OCI-M1 (cell line): ENCODE measurements around the gene DENND1A.
A peak's percentile ranks its signal among the peaks of the same experiment; 100 is the strongest.

Experiments used
- DNase-seq: peaks from one replicate; lab custom pipeline; 2025; lab: John Stamatoyannopoulos, UW

DENND1A gene

DNA sequence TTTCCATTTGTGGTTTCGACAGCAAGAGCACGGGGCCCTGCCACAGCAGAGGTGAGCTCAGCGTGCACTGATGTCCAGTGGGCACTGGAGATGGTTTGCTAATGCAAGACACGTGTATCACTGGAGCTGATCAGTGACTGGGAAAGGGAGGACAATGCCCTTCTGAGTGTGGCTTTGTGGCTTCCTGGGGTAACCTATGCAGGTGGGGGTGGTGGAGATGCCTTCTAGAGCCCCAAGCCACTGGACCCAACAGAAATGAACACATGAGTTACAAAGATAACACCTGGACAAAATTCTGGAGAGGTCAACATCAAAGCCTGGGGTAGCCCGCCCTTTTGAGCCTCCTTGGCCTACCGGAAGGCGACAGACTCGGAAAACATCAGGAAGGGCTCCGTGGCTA, 312.6 kb downstream of the DENND1A start:
- no peak for DNase-seq

DNA sequence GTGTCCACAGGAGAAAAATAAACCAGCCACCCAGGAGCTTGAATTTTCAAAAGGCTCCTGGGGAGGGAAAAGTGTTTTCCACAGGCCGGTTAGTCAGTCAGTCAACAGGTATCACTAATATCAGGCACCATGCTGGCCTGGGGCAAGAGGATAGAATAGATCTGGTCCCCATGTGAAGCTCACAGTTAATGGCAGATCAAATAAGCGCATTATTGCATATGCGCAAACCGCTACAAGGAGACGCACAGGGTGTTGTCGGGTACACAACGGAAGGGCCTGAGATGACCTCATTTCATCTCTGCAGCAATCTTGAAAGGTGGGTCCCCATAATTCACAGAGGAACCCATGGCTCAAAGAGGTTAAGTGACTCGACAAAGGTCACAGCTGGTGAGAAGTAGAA, 313.2 kb downstream of the DENND1A start:
- DNase-seq, result no peak

DNA sequence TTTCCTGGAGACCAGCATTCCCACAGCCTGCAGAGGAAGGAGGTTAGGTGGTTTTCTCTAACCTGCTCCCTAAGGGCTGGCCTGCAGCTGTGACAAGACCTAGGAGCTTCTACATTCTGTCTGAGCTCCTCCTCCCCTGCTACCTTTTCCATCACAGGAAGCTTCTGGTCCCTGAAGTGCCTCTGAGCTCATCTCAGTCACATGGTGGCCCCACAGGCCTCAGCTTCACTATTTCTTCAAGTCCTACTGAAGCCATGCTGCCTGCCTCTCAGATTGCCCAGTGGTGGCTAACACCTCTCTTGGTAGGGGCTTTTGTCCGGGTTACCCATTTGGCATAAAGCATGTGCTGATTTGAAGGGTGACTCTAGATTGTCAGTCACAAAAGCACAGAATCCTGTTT, 314.5 kb downstream of the DENND1A start:
- DNase-seq, result no peak

DNA sequence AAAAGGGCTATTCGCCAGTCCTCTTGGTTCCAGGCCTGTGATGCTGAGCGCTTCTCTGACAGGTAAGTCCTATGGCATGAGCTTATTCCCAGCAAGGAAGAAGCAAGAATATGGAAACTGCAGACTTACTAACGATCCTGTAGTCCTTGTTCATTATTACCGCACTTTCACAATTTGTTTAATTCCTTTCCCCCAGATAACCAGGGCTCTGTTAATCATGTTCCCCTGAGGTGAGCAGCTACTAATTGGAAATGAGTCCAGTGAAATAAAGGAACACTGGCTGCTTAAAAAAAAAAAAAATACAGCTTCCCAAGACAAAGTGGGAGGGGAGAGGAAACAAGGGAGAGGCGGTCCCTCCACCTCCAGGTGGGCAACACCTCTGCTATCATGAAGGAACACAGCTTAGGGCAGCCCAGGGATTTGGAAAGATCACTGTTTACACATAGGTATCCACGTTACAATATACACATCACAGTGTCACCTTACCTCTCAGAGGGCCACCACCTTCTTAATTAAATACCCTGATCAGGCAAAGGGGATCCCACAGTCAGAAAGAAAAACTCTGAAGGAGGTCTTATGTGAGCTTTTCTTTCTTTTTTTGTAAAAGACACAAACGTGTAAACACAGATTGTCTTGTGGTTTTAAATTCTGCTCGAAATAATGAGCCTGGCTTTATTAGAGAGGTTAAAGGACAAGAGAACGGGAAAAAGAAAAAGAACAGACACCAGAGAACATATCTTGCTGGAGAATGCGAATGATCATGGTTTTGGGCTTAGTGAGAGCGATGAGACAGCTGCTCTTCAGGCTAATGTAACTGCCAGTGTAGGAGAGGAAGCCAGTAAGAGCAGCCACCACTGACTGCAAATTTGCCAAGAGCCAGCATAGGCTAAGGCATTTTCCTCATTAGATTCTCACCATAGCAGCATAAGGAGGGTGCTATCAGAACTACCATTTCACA, 315.3 kb downstream of the DENND1A start:
- DNase-seq, result no peak

DNA sequence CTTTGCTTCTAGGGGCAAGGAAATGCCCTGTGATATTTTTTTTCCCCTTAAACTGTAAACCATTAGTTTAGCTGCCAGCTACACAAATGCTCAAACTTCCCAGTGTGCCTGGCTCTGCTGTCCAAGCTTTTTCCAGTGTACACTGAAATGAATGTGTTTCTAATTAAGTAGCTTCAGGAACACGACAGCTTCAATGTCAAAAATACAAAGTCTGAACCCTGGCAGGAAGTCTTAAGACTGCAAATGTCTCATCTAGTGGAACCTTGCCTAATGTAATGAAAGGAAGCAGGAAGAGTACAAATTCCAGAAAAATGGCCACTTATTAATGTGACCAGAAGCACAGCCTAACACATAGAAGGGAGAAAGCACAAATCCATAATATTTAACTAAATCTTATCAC, 318.7 kb downstream of the DENND1A start:
- DNase-seq, result no peak

DNA sequence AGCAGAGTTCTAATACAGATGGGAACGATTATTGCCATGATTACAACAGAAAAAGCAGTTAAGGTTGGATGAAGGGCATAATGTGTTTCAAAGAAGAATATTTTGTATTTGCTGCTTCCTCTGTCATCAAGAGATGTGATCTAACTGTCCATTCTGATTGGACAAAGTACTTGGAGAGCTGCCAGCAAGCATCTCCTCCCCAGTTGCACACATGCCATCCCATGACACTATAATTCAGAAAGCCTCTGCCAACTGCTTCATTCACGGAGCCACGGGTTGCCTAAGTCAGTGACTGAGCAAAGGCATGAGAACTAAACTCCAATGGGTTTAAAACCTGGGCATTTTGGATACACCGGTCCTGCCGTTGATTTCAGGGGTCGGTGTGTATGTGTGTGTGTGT, 320.1 kb downstream of the DENND1A start:
- DNase-seq, result no peak

DNA sequence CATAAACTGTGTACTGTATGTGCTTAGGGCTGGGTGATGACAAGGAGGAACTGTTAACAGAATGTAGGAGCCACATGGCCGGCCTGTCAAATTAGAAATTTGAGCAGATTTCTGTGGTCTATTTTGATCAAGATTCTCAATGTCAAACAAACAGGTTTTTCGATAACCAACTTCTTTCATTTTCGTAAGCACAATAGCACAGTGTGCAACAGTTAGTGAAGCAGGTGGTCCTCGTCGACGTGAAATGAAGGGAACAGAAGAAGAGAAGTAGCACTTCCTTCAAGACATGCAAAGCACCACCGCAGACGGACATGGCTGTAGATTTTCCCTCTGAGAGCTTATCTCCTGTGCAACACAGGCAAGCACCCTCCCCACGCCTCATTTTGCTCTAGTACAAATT, 321.8 kb downstream of the DENND1A start:
- no peak for DNase-seq

DNA sequence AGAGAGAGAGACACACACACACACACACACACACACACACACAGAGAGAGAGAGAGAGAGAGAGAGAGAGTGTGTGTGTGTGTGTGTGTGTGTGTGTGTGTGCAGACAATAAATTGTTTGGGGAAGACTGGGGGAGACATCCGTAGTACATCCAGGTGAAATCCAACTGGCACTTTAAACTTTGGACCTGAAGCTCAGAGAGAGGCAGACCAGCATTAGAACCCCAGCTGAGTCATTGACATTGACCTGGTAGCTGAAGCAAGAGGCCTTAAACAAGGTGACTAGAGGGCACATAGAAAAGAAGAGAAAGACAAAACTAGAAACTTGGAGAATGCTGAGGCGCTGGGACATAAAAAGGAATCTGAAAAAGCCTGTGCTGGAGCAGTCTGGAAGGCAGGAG, 322.4 kb downstream of the DENND1A start:
- DNase-seq, result no peak

DNA sequence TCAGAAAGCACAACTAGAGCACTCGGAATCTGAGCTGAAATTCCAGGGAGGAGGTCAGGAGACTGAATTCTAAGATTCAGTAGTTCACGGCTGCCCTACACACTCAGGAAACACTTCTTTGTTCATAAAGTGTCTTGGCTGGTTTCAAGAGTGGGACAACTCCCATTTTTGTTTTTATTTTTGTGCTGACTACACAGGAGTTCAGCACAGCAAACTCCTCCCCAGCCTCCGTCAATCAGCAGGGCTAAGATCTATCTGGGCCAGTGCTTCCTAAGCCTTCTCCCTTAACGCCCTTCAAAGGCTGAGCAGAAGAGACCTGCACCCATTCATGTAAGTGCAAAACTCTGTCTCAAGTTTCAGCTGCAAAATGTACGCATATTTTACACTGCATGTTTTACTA, 323.8 kb downstream of the DENND1A start:
- DNase-seq, result no peak

DNA sequence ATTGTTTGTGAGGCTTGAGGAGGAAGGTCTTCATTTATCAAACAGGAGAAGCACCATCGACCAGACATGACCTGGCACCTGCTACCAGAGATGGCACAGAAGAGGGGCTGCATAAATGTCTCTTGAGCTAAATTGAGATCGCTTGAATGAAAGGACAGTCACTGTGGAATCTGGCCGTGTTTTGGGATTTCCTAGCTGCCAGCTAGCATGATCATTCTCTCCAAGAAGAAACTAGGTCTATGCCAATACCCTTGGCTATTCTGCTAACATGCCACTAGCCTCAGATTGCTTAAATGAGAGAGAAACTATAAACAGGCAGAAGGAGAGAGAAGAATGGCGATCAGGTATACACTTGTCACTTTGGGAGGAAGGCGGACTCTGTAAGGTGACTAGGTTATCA, 324.6 kb downstream of the DENND1A start:
- no peak for DNase-seq

DNA sequence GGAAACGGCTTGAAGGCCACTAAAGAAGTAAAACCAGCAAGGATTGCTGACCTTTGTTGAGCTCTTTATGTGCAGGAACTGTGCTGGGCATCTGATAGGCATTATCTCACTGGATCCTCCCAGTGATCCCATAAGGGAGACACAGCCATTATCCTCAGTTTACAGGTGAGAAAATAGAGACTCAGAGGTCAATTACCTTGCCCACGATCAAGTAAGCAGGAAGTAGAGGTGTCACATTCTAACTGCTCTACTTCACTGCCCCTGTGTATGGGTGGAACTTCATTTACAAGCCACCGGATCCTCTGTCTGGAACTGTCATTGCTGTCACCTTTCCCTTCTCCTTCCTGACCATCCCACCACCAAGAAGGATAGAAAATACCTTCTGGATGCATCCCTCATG, 325.1 kb downstream of the DENND1A start:
- DNase-seq, result no peak

DNA sequence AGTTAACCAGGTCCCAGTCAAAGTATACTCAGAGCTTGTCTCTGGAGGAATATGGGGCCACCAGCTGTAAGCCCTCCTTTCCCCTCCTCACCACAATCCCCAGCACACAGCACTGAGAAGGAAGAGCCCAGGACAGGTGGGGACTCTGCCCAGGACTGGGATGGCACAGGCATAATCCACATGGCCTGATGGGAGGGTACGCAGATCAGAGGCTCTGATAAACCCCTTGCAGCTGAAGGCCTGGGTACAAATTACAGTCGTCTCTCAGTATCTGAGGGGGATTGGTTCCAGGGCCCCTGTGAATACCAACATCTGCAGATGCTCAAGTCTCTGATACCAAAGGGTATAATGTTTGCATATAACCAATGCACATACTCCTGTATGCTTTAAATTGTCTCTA, 328.1 kb downstream of the DENND1A start:
- no peak for DNase-seq

DNA sequence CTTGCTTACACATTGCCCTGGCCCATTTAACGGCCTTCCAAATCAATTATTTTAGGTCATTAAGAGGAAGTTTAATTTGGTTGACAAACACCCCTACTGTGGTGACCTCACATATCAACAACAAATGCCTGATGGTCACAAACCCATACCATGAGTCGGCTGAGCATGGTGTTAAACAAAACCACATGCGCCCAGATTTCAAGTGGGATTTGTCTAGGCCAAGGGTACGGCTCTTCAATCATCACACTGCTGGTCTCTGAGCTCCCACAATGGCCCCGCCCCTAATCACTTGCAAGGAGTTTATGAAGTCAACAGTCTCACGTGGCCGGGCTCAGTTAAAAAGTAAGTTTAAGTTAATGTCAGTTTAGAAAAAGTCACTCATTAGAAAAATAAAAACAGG, 330.1 kb downstream of the DENND1A start:
- no peak for DNase-seq

DNA sequence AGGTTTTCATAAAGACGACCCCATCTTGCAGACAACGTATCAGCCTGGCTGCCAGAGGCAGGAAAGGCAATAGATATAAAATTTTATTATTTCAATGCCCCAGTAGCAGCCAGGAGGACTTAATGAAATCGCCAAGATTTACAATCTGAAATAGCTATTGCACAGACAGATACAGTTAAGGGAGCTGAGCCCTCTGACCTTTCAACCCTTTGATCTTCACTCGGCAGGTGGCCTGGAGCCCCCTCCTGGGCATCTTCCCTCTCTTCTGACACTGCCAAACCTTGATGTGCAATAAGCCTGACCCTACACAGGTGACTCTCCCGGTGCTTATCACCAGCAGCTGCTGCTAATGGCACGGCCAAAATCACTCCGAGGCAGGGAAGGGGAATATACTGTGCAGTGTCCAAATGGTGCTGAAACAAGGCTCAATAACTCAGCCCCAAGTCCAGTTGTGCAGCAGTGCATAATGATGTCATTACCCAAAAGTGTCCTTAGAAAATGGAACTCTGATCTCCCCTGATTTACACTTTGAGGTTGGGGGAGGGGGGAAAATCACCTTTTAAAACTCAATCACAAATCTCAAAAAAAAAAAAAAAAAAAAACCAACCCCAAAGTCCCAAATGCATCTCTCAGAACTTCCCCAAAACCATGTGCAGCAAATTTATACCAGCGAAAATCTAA, 331.9 kb downstream of the DENND1A start:
- DNase-seq, result no peak

DNA sequence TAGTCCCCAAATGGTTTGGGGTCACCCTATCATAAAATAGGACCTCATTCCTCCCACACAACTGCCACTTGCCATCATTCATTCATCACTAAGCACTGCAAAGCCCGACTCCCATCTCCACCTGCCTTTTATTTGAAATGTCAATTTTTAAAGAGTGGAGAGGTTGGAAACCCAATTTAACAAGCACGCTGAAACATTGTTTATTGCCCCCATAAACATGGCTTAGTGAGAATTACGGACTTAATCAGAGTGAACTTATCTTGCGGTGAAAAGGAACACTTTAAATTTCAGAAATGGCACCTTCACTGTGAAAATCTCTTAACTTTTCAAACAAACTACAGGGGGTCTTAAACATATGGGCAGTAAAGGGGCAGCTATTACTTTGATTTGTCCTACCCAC, 332.9 kb downstream of the DENND1A start:
- DNase-seq, result no peak

DNA sequence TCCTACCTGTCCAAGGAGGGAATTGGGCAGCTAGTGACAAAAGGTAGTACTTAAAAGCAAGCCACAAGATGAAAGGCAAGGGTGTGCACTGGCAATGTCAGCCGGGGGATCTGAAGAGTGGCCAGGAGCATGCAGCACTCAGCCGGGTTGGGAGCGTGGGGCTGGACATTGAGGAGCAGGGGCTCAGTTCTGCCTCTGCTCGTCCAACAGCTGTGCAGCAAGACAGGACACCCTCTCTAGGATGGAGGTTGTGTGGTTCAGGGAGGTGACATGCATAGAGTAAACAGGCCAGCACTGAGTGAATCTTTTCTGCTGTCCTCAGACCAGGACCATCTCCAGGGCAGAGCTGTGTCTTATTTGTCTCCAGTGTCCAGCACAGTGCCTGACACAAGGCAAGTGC, 338.6 kb downstream of the DENND1A start:
- no peak for DNase-seq

DNA sequence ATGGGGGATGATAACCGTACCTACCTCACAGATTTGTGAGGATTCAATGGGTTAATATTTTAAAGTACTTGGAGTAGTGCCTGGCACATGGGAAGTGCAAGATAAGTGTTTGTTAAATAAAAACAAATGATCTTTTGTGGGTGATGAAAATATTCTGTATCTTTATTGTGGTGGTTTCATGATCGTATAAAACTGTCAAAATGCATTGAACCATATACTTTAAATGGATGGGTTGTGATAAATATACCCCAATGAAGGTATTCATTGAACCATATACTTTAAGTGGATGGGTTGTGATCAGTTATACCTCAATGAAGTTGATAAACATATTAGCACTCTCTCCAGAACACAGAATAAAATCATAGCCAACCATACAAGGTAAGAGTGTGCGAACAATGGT, 339.4 kb downstream of the DENND1A start:
- DNase-seq, result no peak

DNA sequence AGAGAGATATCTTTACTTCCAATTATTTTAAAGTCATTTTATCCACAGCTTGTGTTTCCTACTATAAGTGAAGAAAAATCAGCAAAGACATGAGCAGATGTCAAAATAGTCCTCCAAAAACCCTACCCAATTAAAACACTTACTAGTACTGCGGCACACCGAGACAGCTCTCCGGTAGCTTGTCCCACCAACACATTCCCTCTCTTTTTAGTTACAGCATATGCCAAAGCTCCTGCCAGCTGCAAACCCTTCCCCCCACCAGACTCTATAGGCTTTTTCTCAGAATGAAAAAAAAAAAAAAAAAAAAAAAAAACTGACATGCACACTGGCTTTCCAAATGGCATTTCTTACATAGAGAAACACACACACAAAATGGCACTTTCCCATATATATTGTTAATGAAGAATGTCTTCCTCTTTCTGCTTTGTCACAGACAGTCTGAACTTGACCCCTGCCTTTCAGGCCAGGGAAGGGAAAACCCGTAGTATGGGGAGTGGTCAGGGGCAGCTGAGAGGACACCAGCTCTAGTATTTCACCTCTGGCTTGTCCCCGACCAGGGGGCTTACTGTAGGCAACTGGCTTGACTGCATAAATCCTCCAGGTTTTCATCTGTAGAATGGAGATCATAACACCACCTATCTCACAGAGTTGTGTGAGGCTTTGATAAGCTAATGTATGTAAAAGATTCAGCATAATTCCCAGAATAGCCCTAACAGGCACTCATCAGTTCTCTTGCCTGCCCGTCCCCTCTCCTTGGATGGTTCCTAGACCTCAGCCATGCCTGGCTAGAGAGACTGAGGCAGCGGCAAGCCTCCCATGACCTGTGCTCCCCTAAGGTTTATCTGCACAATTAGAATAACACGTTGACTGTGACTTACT, 340.3 kb downstream of the DENND1A start:
- peak; percentile 27 for DNase-seq

DNA sequence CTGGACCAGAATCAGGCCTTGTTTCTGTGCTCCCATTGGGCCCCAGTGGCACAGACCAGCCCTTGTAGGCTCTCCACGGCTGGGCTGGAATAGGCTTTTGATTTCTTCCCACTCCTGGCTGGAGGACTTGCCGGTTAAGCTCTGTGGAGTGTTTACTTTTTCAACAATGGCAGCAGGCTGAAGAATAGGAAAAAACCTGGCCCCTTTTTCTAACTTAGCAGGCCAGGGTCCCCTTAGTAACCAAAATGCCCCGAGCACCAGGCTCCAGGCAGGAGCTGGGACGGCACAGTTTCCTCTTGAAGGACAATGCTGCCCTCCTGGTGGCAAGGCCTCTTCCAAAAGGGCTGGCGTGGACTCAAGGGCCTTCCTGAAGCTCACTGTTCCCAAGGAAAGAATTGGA, 343.7 kb downstream of the DENND1A start:
- DNase-seq, result no peak

DNA sequence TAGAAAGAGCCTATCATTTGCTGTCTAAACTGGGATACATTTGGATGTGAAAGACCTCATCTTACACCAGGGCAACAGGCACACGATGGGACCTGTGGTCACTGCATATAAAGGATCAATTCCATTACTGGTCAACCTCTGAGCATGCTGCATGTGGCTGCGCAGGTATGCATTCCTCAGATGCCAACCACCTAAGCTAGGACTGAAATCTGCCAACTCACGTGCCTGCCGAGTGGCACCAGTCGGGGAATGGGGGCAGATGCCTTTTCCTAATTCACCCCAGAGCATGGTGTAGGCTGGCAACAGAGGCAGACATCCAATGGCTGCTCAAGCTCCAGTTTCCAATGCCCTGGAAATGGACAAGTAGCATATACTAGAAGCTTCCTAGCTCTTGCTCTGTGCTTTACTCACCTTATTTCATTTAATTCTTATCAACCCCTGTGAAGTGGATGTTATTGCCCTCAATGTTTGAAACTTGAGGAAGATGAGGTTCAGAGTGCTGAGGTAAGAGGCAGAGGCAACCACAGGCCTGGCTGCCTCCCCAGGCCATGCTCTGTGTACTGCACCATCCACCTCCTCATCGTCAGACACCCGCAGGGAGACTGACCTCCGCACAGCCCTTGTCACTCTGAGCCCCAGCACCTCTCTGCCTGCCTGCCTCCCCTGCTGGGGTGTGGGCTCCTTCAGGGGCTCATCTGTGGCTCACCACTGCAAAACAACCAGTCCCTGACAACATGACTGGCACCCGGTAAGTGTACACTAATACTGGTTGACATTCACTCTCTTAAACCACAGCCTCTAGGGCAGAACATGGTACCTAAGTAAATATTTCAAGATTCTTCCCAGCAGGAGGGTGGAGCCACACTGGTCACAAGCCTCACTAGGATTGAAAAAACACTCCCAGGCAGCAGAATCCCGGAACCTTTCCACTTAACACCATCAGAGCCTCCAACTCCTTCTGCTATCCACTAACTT, 345.4 kb downstream of the DENND1A start:
- no peak for DNase-seq

DNA sequence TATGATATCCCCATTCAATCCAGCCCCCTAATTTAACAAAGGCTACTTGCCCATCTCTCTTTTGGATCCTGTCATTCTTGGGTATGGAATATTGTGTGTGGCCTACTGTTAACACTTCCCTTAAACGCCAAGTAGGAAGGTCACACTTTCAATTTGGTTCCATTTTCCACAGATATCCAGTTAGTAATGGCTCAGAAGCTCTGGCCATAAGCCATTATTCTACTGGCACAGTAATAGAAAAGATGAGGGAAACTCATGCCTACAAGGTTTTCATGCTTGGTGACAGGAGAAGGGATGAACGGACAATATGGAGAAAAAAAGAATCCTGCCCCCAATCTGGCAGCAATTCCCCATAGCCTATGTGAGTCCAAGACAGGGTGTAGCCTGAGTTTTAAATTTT, 346.3 kb downstream of the DENND1A start:
- DNase-seq, result no peak
